ENCODE data around the gene SLIT1. TPM values are rescaled to one million over a fixed set of nuclear protein-coding genes. Genes with fewer than 3 reads are reported as not detected.

The SLIT1 gene
- total RNA-seq, 2 experiments from 2014 or later: 0.13 to 1.0 TPM

DNA sequence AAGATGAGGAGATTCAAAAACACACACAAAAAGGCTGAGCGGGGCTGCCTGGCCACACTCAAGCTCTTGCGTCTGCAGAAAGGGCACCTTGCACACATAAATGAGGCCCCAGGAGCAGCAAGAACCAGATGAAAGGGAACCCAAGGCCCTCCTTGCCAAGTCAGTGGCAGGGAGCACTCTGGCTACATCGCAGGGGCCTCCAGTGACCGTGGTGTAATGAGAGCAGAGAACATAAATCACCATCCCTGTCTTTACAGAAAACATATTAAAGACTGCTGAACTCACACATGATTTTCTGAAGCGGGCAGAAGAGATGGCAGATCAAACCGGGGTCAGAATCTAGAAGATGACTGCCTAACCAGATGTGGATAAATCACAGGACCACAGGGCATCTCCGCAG lies 80.5 kb downstream of the SLIT1 start:
- CTCF ChIA-PET (ENCODE audit: unreplicated experiment): no interaction called here
- no peak for DNase-seq (ENCODE audit: low spot score)
- no peaks in the 10 kb centered on the region for H3K9me3 ChIP-seq (ENCODE audit: low read length)
- no peaks in the 10 kb centered on the region for H4K20me1 ChIP-seq (ENCODE audit: insufficient read depth, low read length)
- no peaks in the 10 kb centered on the region for H3K9me2 ChIP-seq (ENCODE audit: insufficient read depth, low read length)
- H3K79me2 ChIP-seq (ENCODE audit: insufficient read depth, low read depth, low read length): no peaks in the 10 kb centered on the region
- no peak overlapping the region for H3K27ac ChIP-seq (ENCODE audit: low read depth, low read length, poor library complexity, severe bottlenecking)
- POLR2A ChIA-PET: no interaction called here
- H2AFZ ChIP-seq (ENCODE audit: low read length): no peak overlapping the region
- no peak overlapping the region for H3K4me2 ChIP-seq (ENCODE audit: low read length)
- H3K4me3 ChIP-seq (ENCODE audit: low read depth, low read length, poor library complexity, severe bottlenecking): no peak overlapping the region
- H3K4me1 ChIP-seq (ENCODE audit: insufficient read depth, low read length, poor library complexity, severe bottlenecking): no peaks in the 10 kb centered on the region
- no TSS peak for BruUV-seq (replicated peaks)
- no peaks in the 10 kb centered on the region for H3K36me3 ChIP-seq (ENCODE audit: insufficient read depth, low read length)
- intact Hi-C loops (cut with micrococcal nuclease; ENCODE audit: unreplicated experiment): no loop called here
- no peak for TF ChIP-seq EZH2phosphoT487 (IDR thresholded peaks at IDR 0.05; ENCODE audit: borderline replicate concordance, low read depth, low read length)
- TF ChIP-seq, protein P1, sequence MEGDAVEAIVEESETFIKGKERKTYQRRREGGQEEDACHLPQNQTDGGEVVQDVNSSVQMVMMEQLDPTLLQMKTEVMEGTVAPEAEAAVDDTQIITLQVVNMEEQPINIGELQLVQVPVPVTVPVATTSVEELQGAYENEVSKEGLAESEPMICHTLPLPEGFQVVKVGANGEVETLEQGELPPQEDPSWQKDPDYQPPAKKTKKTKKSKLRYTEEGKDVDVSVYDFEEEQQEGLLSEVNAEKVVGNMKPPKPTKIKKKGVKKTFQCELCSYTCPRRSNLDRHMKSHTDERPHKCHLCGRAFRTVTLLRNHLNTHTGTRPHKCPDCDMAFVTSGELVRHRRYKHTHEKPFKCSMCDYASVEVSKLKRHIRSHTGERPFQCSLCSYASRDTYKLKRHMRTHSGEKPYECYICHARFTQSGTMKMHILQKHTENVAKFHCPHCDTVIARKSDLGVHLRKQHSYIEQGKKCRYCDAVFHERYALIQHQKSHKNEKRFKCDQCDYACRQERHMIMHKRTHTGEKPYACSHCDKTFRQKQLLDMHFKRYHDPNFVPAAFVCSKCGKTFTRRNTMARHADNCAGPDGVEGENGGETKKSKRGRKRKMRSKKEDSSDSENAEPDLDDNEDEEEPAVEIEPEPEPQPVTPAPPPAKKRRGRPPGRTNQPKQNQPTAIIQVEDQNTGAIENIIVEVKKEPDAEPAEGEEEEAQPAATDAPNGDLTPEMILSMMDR (conservative IDR thresholded peaks at IDR 0.05; ENCODE audit: low read length): no peak

DNA sequence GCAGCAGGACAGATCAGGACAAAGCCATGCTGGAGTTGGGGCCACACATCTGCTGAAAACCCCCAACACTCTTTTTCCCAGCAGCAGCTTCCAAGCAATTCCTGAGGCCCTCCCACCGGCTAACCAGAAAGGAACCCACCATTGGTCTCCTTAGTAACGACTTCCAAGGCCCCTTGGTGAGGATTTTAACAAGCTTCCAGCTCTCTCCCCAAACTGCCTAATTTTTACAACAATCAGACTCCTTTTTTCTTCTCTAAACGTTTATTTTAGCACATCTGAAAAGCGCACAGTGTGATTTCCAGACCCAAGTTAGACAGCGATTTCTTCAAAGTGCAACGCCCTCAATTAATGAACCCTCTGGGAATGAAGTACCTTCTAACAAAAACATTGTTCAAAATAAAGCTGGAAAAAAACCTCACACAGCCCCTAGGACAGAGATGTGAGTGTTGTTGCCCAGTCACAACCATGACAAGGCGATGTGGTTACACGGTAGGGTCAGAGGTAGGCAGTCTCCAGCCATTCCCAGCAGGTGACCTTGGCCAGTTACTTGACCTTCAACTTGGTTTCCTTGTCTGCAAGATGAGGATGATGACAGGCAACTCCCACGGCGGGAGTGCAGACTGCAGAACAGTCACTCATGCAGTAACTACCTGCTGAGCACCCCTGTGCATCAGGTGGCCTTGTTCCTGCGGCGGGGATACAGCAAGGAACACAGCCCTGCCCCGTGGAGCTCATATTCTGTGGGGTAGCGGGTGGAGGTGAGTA lies 82.3 kb downstream of the SLIT1 start:
- no peak overlapping the region for H3K4me3 ChIP-seq (ENCODE audit: low read depth, low read length, poor library complexity, severe bottlenecking)
- H3K27ac ChIP-seq (ENCODE audit: low read depth, low read length, poor library complexity, severe bottlenecking): no peak overlapping the region
- no peaks in the 10 kb centered on the region for H3K4me1 ChIP-seq (ENCODE audit: insufficient read depth, low read length, poor library complexity, severe bottlenecking)
- no peaks in the 10 kb centered on the region for H3K79me2 ChIP-seq (ENCODE audit: insufficient read depth, low read depth, low read length)
- H3K36me3 ChIP-seq (ENCODE audit: insufficient read depth, low read length): no peaks in the 10 kb centered on the region
- TF ChIP-seq, protein P1 (conservative IDR thresholded peaks at IDR 0.05; ENCODE audit: low read length): no peak
- no peak for TF ChIP-seq EZH2phosphoT487 (IDR thresholded peaks at IDR 0.05; ENCODE audit: borderline replicate concordance, low read depth, low read length)
- no peaks in the 10 kb centered on the region for H3K9me2 ChIP-seq (ENCODE audit: insufficient read depth, low read length)
- POLR2A ChIA-PET: no interaction called here
- no peaks in the 10 kb centered on the region for H3K9me3 ChIP-seq (ENCODE audit: low read length)
- no peak overlapping the region for H2AFZ ChIP-seq (ENCODE audit: low read length)
- no TSS peak for BruUV-seq (replicated peaks)
- DNase-seq (ENCODE audit: low spot score): no peak
- CTCF ChIA-PET (ENCODE audit: unreplicated experiment): no interaction called here
- no peak overlapping the region for H3K4me2 ChIP-seq (ENCODE audit: low read length)
- intact Hi-C loops (cut with micrococcal nuclease; ENCODE audit: unreplicated experiment): no loop called here
- no peaks in the 10 kb centered on the region for H4K20me1 ChIP-seq (ENCODE audit: insufficient read depth, low read length)

DNA sequence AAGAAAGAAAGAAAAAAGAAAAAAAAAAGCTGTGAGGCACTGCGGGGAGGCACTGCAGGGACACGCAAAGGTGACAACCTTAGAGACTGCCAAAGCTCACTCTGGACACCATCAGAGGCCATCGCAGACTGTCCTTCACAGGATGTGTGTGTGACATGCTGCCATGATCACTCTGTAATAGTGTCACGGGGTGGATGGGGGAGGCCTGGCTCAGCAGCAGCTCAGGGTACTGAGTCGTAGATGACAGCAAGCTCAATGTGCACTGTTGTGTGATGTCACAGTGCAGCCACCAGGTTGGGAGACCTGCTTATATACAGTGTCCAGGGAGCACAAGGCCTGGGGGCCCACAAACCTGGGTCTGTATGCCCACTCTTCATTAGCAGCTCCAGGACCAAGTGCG lies 83.3 kb downstream of the SLIT1 start:
- H3K9me2 ChIP-seq (ENCODE audit: insufficient read depth, low read length): no peaks in the 10 kb centered on the region
- H3K4me2 ChIP-seq (ENCODE audit: low read length): no peak overlapping the region
- no TSS peak for BruUV-seq (replicated peaks)
- H3K4me3 ChIP-seq (ENCODE audit: low read depth, low read length, poor library complexity, severe bottlenecking): no peak overlapping the region
- no peak for DNase-seq (ENCODE audit: low spot score)
- H3K27ac ChIP-seq (ENCODE audit: low read depth, low read length, poor library complexity, severe bottlenecking): no peak overlapping the region
- ChIA-PET POLR2A (no interaction called here), CTCF (ENCODE audit: unreplicated experiment) (no interaction called here)
- H3K79me2 ChIP-seq (ENCODE audit: insufficient read depth, low read depth, low read length): no peaks in the 10 kb centered on the region
- H2AFZ ChIP-seq (ENCODE audit: low read length): no peak overlapping the region
- H4K20me1 ChIP-seq (ENCODE audit: insufficient read depth, low read length): no peaks in the 10 kb centered on the region
- TF ChIP-seq EZH2phosphoT487 (IDR thresholded peaks at IDR 0.05; ENCODE audit: borderline replicate concordance, low read depth, low read length): no peak
- TF ChIP-seq, protein P1 (conservative IDR thresholded peaks at IDR 0.05; ENCODE audit: low read length): no peak
- no peaks in the 10 kb centered on the region for H3K36me3 ChIP-seq (ENCODE audit: insufficient read depth, low read length)
- no peaks in the 10 kb centered on the region for H3K4me1 ChIP-seq (ENCODE audit: insufficient read depth, low read length, poor library complexity, severe bottlenecking)
- intact Hi-C loops (cut with micrococcal nuclease; ENCODE audit: unreplicated experiment): no loop called here
- no peaks in the 10 kb centered on the region for H3K9me3 ChIP-seq (ENCODE audit: low read length)
